GM21528 (cell line): Measurements from ENCODE around the gene NAA16.
"Not testable (repeated sequence)": the region's sequence is repeated elsewhere in the genome, so short reads cannot be mapped to it uniquely, and the experiment has no call there.

Experiments
- ATAC-seq: cut with Tn5 transposase; IDR thresholded peaks from one replicate; pipeline ENCODE4 v1.9.1; 2021; ENCODE audit warnings: mild to moderate bottlenecking, moderate library complexity; ENCODE audit not compliant: unreplicated experiment, low FRiP score

The NAA16 gene

GRCh38 chr13:41310963-41311405 is at the start of gene NAA16:
TSS of gene NAA16 (plus strand) at chr13:41311267. CDS start at chr13:41311529, 262 bp downstream.
- ATAC-seq: peak; percentile 72

DNA sequence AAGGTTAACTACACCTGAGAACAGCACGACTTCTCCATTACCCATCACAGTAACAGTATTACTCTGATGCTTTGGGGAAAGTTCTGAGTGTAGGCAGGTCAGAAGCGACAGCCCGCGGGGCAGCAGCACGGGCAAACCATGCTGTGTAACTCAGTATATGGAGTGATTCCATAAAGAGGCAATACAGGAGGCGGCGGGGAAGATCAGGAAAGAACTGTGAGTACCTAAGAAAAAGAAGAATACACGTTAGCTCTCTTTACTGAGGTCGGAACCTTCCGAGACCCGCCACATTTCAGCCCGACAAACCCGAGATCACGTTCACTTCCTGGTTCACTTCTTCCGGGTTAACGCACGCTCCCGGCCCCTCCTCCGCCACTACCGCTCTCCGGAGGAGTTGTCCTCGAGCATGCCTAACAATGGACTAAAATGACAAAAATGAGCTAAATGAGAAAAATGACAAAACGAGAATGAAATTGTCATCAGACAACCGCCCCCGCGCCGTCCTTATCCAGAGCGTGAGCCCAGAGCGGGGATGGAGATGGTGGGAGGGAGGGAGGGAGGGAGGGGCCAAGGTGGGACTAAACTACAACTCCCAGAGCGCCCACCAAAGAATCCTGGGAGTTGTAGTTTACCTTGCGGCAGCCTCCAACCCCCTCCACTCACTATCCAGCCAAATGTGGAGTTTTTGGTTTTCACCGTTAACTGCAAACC is 47.7 kb upstream of the NAA16 start, which contains the start of gene MTRF1:
TSS of gene MTRF1 (minus strand) at position 316 of the 711 bp plus-strand sequence. CDS start 2,669 bp downstream, outside the sequence.
- ATAC-seq: peak; percentile 96

GRCh38 chr13:41267106-41267505 is 44.0 kb upstream of the NAA16 start:
- ATAC-seq: no peak

DNA sequence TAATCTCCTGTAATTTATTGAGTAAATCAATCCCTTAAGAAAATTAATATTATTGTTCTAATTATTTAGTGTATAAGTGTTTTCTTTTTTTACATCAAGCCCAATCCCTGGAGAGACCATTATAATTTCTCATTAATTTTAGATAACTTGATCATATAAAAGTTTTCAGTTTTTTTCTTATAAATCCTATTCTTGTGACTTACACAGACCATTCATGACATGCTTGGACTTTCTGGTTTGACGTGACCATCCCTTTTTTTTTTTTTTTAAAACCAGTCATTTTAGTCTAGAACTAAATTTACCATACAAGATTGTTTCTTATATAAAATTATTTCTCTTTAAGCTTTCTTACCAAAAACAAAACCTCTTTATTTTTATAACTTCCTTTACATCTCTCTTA is 42.3 kb upstream of the NAA16 start:
- ATAC-seq: no peak

DNA sequence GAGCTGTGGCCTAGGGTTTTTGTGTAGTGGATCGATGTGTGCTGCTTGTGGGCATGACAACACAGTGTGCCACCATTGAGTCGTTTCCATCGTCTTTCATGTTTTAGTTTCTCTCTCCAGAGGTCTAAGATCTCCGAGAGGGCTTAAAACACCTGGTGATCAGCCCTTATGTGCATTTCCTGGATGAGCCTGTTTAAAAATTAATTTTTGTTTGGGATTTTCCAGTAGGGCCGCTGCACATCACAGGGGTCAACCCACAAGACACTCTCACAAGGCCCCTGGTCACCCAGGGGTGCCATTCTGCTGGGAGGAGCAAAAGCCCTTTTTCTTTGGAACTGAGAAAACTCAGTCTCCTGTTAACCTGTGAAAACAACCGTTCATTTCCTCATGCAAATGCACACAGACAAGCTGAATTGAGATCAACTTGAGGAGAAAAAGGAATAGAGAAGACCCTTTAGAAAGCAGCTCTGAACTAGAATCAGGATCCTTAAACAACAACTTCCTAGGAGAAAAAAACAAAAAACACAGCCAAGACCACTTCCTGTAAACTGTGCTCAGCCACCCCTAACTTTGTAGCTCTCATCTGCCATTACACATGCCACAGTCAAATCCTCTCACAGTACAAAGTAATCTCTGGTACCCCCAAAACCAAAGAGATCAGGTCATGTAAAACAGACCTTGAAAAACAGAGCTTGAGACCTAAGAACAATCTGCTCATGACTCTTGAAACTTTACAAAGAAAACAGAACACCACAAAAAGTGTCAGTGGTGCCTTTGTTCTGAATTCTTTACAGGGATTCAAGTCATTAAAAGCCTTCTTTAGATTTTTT is 39.4 kb upstream of the NAA16 start:
- ATAC-seq: no peak

DNA sequence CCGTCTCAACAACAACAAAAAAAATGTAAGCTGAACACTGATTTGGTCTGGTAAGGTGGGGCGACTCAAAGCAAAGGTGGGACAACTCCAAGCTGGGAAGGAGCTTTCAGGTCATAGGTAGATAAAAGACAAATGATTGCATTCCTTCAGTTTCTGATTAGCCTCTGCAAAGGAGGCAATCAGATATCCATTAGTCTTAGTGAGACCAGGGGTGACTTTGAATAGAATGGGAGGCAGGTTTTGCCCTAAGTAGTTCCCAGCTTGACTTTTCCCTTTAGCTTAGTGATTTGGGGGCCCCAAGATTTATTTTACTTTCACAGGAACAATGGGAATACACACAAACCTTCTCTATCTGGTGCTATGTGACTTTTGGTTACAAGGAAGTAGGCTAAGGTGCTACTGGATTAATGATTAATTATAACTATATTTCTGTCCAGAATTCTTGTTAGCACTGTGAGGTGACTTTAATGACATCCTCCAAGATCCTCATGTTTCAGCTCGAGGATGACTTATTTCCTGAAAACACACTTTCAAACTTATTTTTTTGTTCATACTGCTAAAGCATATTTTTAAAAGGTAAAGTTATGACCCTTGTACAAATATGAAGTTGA is 37.1 kb upstream of the NAA16 start:
- ATAC-seq: no peak

DNA sequence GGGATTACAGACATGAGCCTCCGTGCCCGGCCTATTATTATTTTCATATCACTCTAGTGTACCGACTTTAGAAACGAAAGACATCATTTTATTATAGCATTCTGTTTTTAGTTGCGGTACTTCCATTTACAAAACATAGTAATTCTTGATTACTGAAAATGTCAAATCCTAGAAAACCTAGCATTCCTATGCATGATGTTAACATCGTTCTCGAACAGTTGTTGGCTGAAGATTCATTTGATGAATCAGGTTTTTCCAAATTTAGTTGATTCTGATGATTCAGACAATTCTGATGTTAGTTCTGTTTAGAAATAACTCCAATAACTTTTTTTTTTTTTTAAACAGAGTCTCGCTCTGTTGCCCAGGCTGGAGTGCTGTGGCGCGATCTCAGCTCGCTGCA is 36.2 kb upstream of the NAA16 start:
- no peak for ATAC-seq

DNA sequence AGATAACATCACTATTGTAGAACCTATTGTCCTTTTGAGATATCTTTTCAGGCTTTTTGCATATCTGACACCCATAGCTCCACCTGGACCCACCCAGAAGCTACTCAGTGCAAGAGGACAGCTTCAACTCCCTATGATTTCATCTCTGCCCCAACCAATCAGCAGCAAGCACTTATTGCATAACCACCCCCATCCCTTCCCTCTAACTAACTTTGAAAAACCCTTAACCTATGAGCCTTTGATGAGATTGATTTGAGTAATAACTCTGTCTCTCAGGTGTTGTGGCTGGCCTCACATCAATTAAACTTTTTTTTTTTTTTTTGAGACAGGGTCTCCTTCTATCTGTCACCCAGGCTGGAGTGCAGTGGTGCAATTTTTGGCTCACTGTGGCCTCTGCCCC is 34.2 kb upstream of the NAA16 start:
- ATAC-seq: no peak

DNA sequence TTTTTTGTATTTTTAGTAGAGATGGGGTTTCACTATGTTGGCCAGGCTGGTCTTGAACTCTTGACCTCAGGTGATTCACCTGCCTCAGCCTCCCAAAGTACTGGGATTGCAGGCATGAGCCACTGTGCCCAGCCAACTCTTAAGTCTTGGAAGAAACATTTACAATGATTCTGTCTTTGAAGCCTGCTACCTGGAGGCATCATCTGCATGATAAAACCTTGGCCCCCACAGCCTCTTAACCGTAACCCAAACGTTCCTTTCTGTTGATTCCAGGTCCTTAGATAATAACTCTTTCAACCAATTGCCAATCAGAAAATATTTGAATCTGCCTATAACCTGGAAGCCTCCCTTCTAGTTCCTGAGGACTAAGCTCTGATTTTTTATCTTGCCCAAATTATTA is 31.9 kb upstream of the NAA16 start:
- not testable (repeated sequence) for ATAC-seq

GRCh38 chr13:41282129-41282571 is 28.9 kb upstream of the NAA16 start:
- ATAC-seq: no peak

- no peak for ATAC-seq
These were observed 26.4 kb upstream of the NAA16 start for GRCh38 chr13:41284512-41285288.

DNA sequence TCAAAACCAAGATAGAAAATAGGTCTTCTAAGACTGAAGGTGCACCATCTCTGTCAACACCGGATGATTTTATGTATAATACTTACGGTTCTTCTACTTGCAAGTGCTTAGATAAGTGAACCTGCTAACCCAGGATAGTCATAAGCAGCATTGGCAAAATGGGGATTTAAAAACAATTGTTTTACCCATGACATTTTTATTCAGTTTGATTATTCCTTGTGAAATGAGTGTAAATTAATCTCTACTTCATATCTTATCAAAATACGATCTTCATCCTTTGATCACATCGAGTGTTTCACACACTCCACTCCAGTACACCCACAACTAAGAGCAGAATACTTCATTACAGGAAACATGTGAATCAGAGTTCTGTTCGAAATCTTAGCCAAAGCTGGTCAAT is 24.7 kb upstream of the NAA16 start:
- no peak for ATAC-seq

GRCh38 chr13:41289463-41289881 is 21.6 kb upstream of the NAA16 start:
- ATAC-seq: no peak

- no peak for ATAC-seq
These were observed 19.8 kb upstream of the NAA16 start for GRCh38 chr13:41291246-41291645.

DNA sequence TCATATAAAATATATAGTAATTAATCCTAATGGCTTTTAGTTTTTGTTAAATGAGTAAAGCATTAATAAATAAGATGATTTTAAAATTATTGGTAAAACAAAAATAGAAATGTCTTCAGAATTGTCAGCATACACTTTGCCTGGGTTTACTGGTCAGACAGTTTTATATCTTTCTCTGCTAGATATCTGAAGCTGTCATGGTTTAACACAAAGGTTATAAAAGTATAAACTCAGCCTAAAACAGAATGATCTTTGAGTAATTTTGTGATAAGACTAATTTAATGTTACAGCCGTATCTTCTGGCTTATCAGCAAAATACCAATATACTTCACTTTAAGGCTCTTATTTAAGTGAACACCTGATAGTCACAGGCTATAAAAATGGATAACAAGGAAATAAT is 17.8 kb upstream of the NAA16 start:
- ATAC-seq: no peak

GRCh38 chr13:41294914-41295313 is 16.2 kb upstream of the NAA16 start:
- no peak for ATAC-seq

- no peak for ATAC-seq
These were observed 15.1 kb upstream of the NAA16 start for GRCh38 chr13:41295973-41296372.

DNA sequence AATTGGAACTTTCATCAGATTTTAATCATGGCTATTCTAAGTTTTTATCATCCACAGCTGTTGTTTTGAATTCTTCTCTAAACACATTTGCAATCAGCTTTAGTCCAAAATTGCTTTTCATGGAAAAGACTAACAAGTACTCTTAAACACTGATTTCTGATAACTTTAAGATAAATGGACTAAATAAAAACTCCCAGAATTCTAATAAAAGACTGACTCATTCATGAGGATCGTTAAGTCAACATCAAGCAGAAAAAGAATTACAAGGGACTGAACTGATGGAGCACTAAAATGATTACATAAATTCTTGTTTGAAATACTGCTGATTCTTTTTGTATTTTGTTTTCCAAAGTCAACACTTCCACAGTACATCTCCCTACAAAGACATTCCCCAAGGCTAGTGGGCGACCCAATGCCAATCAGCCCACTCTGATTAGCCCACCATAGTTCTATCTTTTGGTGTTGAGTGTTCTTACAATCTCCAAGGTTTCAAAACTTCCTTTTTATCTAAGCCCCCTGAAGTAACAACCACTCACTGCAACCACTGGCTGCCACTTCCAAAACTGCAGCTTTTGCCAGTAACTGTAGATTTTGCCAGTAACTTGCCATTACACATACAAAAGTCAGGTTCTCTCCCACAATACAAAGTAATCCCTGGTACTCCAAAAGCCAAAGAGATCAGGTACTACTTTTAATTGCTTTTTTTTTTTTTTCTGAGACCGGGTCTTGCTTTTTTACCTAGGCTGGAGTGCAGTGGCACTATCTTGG is 14.0 kb upstream of the NAA16 start:
- no peak for ATAC-seq

DNA sequence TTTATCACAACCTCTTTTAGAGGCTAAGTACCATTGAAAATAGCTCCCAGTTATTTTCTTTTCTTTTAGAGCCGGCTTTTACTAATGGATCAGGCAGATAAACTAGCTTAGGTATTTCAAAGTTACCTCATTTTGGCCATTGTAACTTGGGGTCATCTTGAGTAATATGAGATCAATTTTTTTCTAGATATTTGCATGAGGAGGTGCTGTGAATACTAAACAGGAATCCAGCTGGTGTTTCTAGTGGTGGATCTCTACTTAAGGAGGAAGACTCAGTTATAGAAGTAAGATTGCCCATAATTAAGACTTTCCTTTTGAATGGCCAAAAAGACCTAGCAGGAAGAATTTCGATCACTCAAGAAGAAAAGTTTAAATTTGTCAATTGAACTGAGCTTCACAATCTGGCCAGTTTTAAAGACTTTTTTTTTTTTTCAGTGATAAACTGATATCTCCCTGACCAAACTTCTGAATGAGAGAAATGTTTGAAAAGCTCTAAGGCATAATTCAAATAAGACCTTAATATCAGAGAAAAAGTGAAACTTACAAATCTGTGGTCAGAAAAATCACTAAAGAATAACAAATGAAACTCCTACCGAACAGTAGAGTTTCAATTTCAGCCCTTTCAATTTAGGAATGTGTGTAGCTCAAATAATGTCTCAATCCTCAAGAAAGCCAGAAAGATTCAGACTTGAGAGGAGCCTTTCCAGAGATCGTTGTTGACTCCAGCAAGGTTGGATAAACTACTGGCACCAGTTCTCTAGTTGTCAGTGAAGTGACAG is 11.6 kb upstream of the NAA16 start:
- ATAC-seq: no peak
